ENCODE measurements around the gene PDGFA. TPM values are rescaled to one million over a fixed set of nuclear protein-coding genes. Genes with fewer than 3 reads are reported as not detected.
A peak's percentile ranks its signal among the peaks of the same experiment; 100 is the strongest.

Gene PDGFA
- total and polyA plus RNA-seq, 2 experiments from 2014 or later, result 35.6 to 43.1 TPM

DNA sequence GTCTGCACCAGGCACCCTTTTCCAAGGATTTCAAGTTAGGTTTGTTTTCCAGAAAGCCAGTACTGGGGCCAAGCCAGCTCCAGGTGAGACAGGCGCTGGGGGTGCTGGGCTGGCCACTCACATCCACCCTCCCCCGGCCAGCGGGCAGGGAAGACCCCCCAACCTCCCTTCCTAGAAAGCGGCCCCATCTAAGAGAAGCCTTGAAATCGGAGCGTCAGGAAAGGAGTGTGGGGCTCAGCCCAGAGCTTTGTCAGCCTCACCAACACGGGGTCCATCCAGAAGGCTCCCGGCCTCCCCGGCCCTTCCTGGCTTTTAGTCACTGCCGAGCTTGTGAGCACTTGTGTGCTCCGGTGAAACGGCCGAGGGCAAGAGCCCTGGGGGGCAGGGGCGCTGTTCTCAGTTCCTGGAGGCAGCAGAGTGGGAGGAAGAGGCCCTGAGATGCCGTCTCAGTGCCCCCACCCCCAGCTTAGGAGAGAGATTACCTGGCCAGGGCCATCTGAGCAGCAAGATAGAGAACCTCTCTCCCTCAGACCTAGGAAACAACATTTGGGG is 39.6 kb downstream of the PDGFA start (continued):
- TF ChIP-seq REST (IDR thresholded peaks at IDR 0.05; ENCODE audit: unreplicated experiment), result no peak
- TF ChIP-seq POLR2AphosphoS5 (IDR thresholded peaks at IDR 0.05; ENCODE audit: low read depth), result no peak
- TF ChIP-seq ZNF114 (CRISPR knock-in tag; IDR thresholded peaks at IDR 0.05), result no peak
- TF ChIP-seq NANOG (IDR thresholded peaks at IDR 0.05; ENCODE audit: borderline replicate concordance), result no peak
- TF ChIP-seq ZNF331 (CRISPR knock-in tag; IDR thresholded peaks at IDR 0.05; ENCODE audit: low read depth), result no peak
- TF ChIP-seq, protein P1, sequence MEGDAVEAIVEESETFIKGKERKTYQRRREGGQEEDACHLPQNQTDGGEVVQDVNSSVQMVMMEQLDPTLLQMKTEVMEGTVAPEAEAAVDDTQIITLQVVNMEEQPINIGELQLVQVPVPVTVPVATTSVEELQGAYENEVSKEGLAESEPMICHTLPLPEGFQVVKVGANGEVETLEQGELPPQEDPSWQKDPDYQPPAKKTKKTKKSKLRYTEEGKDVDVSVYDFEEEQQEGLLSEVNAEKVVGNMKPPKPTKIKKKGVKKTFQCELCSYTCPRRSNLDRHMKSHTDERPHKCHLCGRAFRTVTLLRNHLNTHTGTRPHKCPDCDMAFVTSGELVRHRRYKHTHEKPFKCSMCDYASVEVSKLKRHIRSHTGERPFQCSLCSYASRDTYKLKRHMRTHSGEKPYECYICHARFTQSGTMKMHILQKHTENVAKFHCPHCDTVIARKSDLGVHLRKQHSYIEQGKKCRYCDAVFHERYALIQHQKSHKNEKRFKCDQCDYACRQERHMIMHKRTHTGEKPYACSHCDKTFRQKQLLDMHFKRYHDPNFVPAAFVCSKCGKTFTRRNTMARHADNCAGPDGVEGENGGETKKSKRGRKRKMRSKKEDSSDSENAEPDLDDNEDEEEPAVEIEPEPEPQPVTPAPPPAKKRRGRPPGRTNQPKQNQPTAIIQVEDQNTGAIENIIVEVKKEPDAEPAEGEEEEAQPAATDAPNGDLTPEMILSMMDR (conservative IDR thresholded peaks at IDR 0.05; ENCODE audit: low read depth in 2 of 2), result no peak
- no peak for TF ChIP-seq JUNB (IDR thresholded peaks at IDR 0.05; ENCODE audit: unreplicated experiment)
- no peak for TF ChIP-seq CREB1 (CRISPR knock-in tag; IDR thresholded peaks at IDR 0.05; ENCODE audit: low read depth)
- no peak for TF ChIP-seq EZH2phosphoT487 (IDR thresholded peaks at IDR 0.05; ENCODE audit: unreplicated experiment)
- TF ChIP-seq STAT1 (IDR thresholded peaks at IDR 0.05; ENCODE audit: unreplicated experiment), result no peak

- H2AFZ ChIP-seq, result peak overlapping the region; percentile 47; the same call in 1 of the 2 replicates
- peaks cover 9% of the 10 kb centered on the region; the same call in 1 of the 2 replicates for H3K9me2 ChIP-seq (ENCODE audit: insufficient read depth)
- no peaks in the 10 kb centered on the region for H4K20me1 ChIP-seq (replicated peaks; ENCODE audit: insufficient read depth)
- ATAC-seq, result no peak
- no peak for DNase-seq (ENCODE audit: low spot score)
- no peaks in the 10 kb centered on the region for H3K27me3 ChIP-seq (ENCODE audit: insufficient read depth)
- no peak overlapping the region for H3K4me3 ChIP-seq
- no peak overlapping the region for H3K4me2 ChIP-seq
- no peaks in the 10 kb centered on the region for H3K79me2 ChIP-seq (replicated peaks; ENCODE audit: insufficient read depth)
- H3K27ac ChIP-seq (ENCODE audit: low read depth), result no peak overlapping the region
- Mint-ChIP-seq H3K4me1 (peaks cover 10% of the 10 kb centered on the region), H3K9me3 (peaks cover 10% of the 10 kb centered on the region), H3K27me3 (ENCODE audit: insufficient read depth, low read depth, poor library complexity) (no peaks in the 10 kb centered on the region), H3K4me3 (no peak overlapping the region), H3K36me3 (ENCODE audit: low read depth) (peaks cover 7% of the 10 kb centered on the region), H3K27ac (no peak overlapping the region)
- no peaks in the 10 kb centered on the region for H3K4me1 ChIP-seq (ENCODE audit: insufficient read depth)
- no peaks in the 10 kb centered on the region for H3K36me3 ChIP-seq (ENCODE audit: insufficient read depth)
- H3F3A ChIP-seq (replicated peaks; ENCODE audit: low read depth), result no peaks in the 10 kb centered on the region
- TF ChIP-seq STAT1 (IDR thresholded peaks at IDR 0.05; ENCODE audit: unreplicated experiment), result no peak
- TF ChIP-seq, protein P1 (conservative IDR thresholded peaks at IDR 0.05; ENCODE audit: low read depth in 2 of 2), result no peak
- TF ChIP-seq EZH2phosphoT487 (IDR thresholded peaks at IDR 0.05; ENCODE audit: unreplicated experiment), result no peak
- TF ChIP-seq NANOG (IDR thresholded peaks at IDR 0.05; ENCODE audit: borderline replicate concordance), result no peak
- TF ChIP-seq ZNF331 (CRISPR knock-in tag; IDR thresholded peaks at IDR 0.05; ENCODE audit: low read depth), result no peak
- TF ChIP-seq REST (IDR thresholded peaks at IDR 0.05; ENCODE audit: unreplicated experiment), result no peak
- no peak for TF ChIP-seq POLR2AphosphoS5 (IDR thresholded peaks at IDR 0.05; ENCODE audit: low read depth)
- TF ChIP-seq, protein P2, sequence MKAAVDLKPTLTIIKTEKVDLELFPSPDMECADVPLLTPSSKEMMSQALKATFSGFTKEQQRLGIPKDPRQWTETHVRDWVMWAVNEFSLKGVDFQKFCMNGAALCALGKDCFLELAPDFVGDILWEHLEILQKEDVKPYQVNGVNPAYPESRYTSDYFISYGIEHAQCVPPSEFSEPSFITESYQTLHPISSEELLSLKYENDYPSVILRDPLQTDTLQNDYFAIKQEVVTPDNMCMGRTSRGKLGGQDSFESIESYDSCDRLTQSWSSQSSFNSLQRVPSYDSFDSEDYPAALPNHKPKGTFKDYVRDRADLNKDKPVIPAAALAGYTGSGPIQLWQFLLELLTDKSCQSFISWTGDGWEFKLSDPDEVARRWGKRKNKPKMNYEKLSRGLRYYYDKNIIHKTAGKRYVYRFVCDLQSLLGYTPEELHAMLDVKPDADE (IDR thresholded peaks at IDR 0.05), result no peak
- no peak for TF ChIP-seq JUNB (IDR thresholded peaks at IDR 0.05; ENCODE audit: unreplicated experiment)
Measured at GRCh38 chr7:479115-479947, 40.3 kb downstream of the PDGFA start.

Data from GM23338 (cell line).